Measurements from ENCODE around the gene TPSAB1.

The TPSAB1 gene

DNA sequence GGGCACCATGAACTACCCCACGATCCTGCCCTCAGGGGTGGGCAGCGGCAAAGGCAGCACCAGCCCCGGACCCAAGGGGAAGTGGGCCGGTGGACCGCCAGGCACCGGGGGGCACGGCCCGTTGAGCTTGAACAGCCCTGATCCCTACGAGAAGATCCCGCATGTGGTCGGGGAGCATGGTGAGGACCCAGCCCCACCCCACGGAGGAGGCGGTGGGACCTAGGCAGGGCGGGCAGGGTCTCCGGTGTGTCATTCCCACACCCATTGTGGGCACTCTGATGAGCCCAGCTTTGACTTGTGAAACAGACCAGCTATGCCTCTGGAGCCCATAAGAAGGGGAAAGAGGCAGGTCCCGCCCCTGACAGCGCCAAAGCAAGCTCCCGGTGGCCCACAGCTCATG lies 38.2 kb upstream of the TPSAB1 start:
- no peak overlapping the region for H3K4me3 ChIP-seq (replicated peaks in 1 of 2; ENCODE audit: low read depth in 2 of 2, low read length in 2 of 2)
- no peak for TF ChIP-seq CTCF (IDR thresholded peaks at IDR 0.05; ENCODE audit: low read depth, low read length)
- no peak for DNase-seq (ENCODE audit: low read depth in 2 of 2)

GRCh38 chr16:1204933-1205332 lies 35.6 kb upstream of the TPSAB1 start:
- no peak for TF ChIP-seq CTCF (IDR thresholded peaks at IDR 0.05; ENCODE audit: low read depth, low read length)
- no peak overlapping the region for H3K4me3 ChIP-seq (replicated peaks in 1 of 2; ENCODE audit: low read depth in 2 of 2, low read length in 2 of 2)
- DNase-seq (ENCODE audit: low read depth in 2 of 2): no peak

GRCh38 chr16:1206326-1206725 lies 34.2 kb upstream of the TPSAB1 start:
- DNase-seq (ENCODE audit: low read depth in 2 of 2): no peak
- no peak for TF ChIP-seq CTCF (IDR thresholded peaks at IDR 0.05; ENCODE audit: low read depth, low read length)
- no peak overlapping the region for H3K4me3 ChIP-seq (replicated peaks in 1 of 2; ENCODE audit: low read depth in 2 of 2, low read length in 2 of 2)

DNA sequence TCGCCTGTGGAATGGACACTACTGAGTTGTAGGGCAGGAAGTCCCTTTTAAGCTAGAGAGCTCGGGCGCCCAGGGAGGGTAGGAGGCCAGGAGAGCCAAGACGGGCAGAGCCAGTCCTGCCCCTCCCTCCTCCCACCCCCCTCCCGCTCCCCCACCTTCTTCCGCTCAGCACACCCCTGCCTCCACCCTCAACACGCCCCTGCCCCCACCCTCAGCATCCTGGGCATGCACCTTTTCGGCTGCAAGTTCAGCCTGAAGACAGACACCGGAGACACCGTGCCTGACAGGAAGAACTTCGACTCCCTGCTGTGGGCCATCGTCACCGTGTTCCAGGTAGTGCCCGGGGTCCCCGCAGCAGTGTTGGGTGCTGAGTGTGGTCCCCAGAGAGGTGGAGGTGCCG lies 33.7 kb upstream of the TPSAB1 start:
- no peak for TF ChIP-seq CTCF (IDR thresholded peaks at IDR 0.05; ENCODE audit: low read depth, low read length)
- no peak for DNase-seq (ENCODE audit: low read depth in 2 of 2)
- no peak overlapping the region for H3K4me3 ChIP-seq (replicated peaks in 1 of 2; ENCODE audit: low read depth in 2 of 2, low read length in 2 of 2)

DNA sequence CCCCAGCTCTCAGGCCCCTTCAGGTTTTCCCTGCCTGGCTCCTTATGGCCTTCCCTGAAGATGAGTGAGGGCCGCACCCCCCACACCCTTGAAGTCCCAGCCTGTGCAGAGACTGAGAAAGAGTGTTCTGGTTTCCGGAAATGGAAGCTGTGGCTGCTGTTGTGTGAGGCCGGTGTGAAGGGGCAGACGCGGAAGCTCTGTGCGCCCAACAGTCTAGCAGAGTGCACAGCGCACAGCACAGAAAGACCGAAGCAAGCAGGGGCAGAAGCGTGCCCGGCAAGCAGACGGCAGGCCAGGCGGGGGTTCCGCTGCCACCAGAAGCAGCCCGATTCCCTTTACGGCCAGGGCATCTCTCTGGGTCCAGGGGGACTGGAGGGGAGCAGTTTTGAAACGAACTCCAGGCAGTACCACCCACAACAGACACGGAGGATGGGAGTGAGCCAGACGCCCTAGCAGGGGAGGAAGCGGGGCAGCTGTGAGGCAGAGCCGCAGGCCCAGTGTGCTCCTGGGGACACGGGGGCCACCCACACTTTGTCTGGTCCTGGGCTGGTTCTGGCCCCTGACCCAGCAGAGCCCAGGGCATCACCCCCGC lies 32.2 kb upstream of the TPSAB1 start:
- DNase-seq (ENCODE audit: low read depth in 2 of 2): no peak
- no peak overlapping the region for H3K4me3 ChIP-seq (replicated peaks in 1 of 2; ENCODE audit: low read depth in 2 of 2, low read length in 2 of 2)

GRCh38 chr16:1209081-1209480 lies 31.4 kb upstream of the TPSAB1 start:
- no peak overlapping the region for H3K4me3 ChIP-seq (replicated peaks in 1 of 2; ENCODE audit: low read depth in 2 of 2, low read length in 2 of 2)
- no peak for TF ChIP-seq CTCF (IDR thresholded peaks at IDR 0.05; ENCODE audit: low read depth, low read length)
- DNase-seq (ENCODE audit: low read depth in 2 of 2): no peak

More for the DNA sequence above, 32.2 kb upstream of the TPSAB1 start:
- TF ChIP-seq CTCF (IDR thresholded peaks at IDR 0.05; ENCODE audit: low read depth, low read length): no peak

GRCh38 chr16:1210461-1210860 lies 30.0 kb upstream of the TPSAB1 start:
- no peak for TF ChIP-seq CTCF (IDR thresholded peaks at IDR 0.05; ENCODE audit: low read depth, low read length)
- no peak overlapping the region for H3K4me3 ChIP-seq (replicated peaks in 1 of 2; ENCODE audit: low read depth in 2 of 2, low read length in 2 of 2)
- no peak for DNase-seq (ENCODE audit: low read depth in 2 of 2)
